ENCODE data around the gene NAA35. TPM values are rescaled to one million over a fixed set of nuclear protein-coding genes. Genes with fewer than 3 reads are reported as not detected.

NAA35 gene
- polyA plus RNA-seq (2013, experiment 1 of 4), result 31.0 TPM
- polyA plus RNA-seq (2013, experiment 2 of 4), result 35.9 TPM
- polyA plus RNA-seq (2013, experiment 3 of 4), result 27.2 TPM
- 26.3 TPM for polyA plus RNA-seq (2013, experiment 4 of 4)

DNA sequence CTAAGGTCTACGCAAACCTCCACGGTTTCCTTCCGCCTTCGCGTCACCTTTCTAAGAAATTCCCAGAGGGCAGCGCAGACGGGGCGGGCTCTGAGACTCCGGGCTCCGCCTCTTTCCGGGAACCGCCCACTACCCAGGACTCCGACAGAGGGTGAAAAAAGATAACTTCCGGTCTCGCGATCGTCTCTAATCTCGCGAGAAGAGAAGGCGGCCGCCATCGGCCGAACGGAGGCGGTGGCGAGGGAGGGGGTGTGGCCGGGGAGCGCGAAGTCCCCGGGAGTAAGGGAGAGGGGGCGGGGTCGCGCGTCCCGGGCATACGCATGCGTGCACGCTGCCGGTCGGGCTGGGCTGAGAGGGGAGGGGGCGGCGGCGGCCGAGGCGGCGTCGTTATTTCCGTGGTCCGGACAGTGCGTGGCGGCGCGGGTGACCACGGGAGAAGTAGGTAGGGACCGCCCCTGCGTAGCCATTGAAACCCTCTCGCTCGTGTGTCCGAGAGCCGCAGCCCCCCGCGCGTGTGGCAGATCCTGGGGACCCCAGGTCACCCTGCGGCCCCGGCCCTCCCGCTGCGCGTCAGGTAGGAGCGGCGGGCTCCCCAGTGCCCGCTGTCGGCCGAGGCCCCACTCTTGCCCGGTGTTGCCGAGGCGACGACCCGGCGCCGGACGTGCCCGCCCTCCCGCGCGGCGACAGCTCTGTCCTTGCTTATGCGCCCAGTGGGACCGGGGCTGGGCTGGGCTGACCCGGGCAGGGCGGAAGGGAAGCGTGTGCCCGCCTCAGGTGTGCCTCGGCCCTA, at the start of gene NAA35:
Gene NAA35 (plus strand): TSS at position 315 of the 790 bp plus-strand sequence. CDS start 1,014 bp downstream, outside the sequence.
- WGBS, 2 experiments, result 0% methylated on average over 93 of the region's 93 CpGs
- H3K27ac ChIP-seq (ENCODE audit: insufficient read depth, low read depth, low read length, poor library complexity, severe bottlenecking), result peak within 1 kb of the TSS; percentile 82
- peaks cover 12% of the 10 kb centered on the region for H3K36me3 ChIP-seq (ENCODE audit: control insufficient read depth, insufficient read depth, low read length)
- H3K27me3 ChIP-seq (ENCODE audit: control insufficient read depth, insufficient read depth, low read length, poor library complexity, severe bottlenecking), result no peaks in the 10 kb centered on the region
- H3K4me1 ChIP-seq (ENCODE audit: control insufficient read depth, insufficient read depth, low read length), result peaks cover 3% of the 10 kb centered on the region
- H3K4me3 ChIP-seq (ENCODE audit: insufficient read depth, low read depth, low read length), result peak within 1 kb of the TSS; percentile 96
- no peaks in the 10 kb centered on the region for H3K9me3 ChIP-seq (ENCODE audit: control insufficient read depth, low read length)

DNA sequence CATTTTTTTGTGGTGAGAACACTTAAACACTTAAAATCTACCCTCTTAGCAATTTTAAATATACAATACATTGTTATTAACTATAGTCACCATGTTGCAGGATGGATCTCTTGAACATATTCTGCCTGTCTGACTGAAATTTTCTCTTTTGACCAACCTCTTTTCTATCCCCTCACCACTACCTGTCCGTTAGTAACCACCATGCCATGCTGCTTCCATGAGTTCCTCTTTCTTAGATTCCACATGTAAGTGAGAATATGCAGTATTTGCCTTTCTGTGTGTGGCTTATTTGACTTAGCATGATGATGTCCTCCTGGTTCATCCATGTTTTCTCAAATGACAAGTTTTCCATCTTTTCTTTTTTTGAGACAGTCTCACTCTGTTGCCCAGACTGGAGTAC, 48.5 kb upstream of the NAA35 start:
- Histone ChIP-seq H3K4me1 (ENCODE audit: control insufficient read depth, insufficient read depth, low read length) (no peaks in the 10 kb centered on the region), H3K27ac (ENCODE audit: insufficient read depth, low read depth, low read length, poor library complexity, severe bottlenecking) (no peak overlapping the region), H3K36me3 (ENCODE audit: control insufficient read depth, insufficient read depth, low read length) (no peaks in the 10 kb centered on the region), H3K4me3 (ENCODE audit: insufficient read depth, low read depth, low read length) (no peak overlapping the region), H3K27me3 (ENCODE audit: control insufficient read depth, insufficient read depth, low read length, poor library complexity, severe bottlenecking) (no peaks in the 10 kb centered on the region), H3K9me3 (ENCODE audit: control insufficient read depth, low read length) (no peaks in the 10 kb centered on the region)
- 80 to 88% methylated on average over 1 of the region's 1 CpG for WGBS, 2 experiments

DNA sequence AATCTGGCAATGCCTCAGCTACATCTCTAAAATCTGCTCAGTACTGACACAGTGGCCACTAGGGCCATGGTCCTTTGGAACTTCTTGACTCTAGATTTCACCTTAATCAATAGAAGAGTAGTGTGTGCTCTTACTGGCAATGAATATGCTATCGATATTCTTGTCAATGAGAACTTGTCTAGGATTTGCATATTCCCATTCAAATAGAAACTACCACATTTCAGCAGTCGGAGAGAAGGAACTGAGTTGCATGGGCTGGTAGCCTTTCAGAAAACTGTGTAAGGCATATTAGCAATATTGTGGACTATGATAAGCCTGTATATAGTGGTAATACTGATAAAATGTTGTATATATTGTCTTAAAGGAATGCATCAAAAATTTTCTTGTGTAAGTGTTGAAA, 45.3 kb upstream of the NAA35 start:
- 90 to 100% methylated on average over 1 to 2 of the region's 2 CpGs for WGBS, 2 experiments
- Histone ChIP-seq H3K27me3 (ENCODE audit: control insufficient read depth, insufficient read depth, low read length, poor library complexity, severe bottlenecking) (no peaks in the 10 kb centered on the region), H3K27ac (ENCODE audit: insufficient read depth, low read depth, low read length, poor library complexity, severe bottlenecking) (no peak overlapping the region), H3K4me1 (ENCODE audit: control insufficient read depth, insufficient read depth, low read length) (no peaks in the 10 kb centered on the region), H3K36me3 (ENCODE audit: control insufficient read depth, insufficient read depth, low read length) (no peaks in the 10 kb centered on the region), H3K9me3 (ENCODE audit: control insufficient read depth, low read length) (no peaks in the 10 kb centered on the region), H3K4me3 (ENCODE audit: insufficient read depth, low read depth, low read length) (no peak overlapping the region)

DNA sequence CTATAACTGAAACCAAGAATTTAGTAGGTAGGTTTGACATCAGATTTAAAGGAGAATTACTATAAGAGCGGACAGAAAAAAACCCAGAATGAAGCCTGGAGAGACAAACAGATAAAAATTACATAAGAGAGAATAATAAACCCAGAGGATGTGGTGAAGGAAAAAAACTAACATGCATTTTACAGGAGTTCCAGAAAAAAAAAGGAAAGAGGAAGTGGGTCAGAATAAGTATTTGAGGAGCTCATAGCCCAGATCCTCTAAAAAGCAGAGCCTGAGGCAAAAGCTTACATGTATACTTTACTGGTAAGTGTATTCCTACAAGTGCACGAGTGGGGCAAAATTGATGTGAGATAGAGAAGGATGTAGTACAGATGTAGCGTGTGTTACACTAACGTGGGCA, 43.1 kb upstream of the NAA35 start:
- Histone ChIP-seq H3K9me3 (ENCODE audit: control insufficient read depth, low read length) (no peaks in the 10 kb centered on the region), H3K4me1 (ENCODE audit: control insufficient read depth, insufficient read depth, low read length) (no peaks in the 10 kb centered on the region), H3K4me3 (ENCODE audit: insufficient read depth, low read depth, low read length) (no peak overlapping the region), H3K27ac (ENCODE audit: insufficient read depth, low read depth, low read length, poor library complexity, severe bottlenecking) (no peak overlapping the region), H3K36me3 (ENCODE audit: control insufficient read depth, insufficient read depth, low read length) (no peaks in the 10 kb centered on the region), H3K27me3 (ENCODE audit: control insufficient read depth, insufficient read depth, low read length, poor library complexity, severe bottlenecking) (no peaks in the 10 kb centered on the region)
- WGBS, 2 experiments, result 97 to 98% methylated on average over 3 to 4 of the region's 4 CpGs

DNA sequence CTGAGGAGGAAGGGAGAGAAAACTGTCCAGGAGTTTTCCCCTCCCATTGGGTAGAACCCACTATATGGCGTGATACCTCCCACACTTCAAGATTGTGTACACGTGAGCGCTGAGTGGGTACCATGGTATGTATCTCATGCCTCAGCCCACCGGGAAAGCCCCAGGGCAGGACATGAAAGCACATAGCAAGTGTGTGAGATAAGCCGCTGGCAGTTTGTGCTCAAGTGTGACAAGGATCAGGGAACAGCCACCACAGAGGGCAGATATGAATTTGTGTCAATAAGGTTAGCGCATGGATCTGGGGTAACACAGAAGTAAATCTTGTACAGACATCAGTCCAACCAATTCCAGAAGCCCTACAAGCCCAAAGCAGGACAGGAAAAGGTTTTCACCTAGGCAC, 42.6 kb upstream of the NAA35 start:
- H3K9me3 ChIP-seq (ENCODE audit: control insufficient read depth, low read length), result no peaks in the 10 kb centered on the region
- WGBS, 2 experiments, result 96 to 97% methylated on average over 6 of the region's 6 CpGs

DNA sequence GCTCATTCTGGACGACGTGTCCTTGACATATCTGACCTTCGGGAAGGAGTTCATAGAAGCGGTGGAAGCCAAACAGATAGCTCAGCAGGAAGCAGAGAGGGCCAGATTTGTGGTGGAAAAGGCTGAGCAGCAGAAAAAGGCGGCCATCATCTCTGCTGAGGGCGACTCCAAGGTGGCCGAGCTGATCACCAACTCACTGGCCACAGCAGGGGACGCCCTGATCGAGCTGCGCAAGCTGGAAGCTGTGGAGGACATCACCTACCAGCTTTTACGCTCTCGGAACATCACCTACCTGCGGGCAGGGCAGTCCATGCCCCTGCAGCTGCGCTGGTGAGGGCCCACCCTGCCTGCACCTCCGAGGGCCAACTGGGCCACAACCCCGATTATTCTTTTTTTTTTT, 41.6 kb upstream of the NAA35 start:
- no peak overlapping the region for H3K27ac ChIP-seq (ENCODE audit: insufficient read depth, low read depth, low read length, poor library complexity, severe bottlenecking)

More for the DNA sequence above, 42.6 kb upstream of the NAA35 start:
- Histone ChIP-seq H3K4me1 (ENCODE audit: control insufficient read depth, insufficient read depth, low read length) (no peaks in the 10 kb centered on the region), H3K27me3 (ENCODE audit: control insufficient read depth, insufficient read depth, low read length, poor library complexity, severe bottlenecking) (no peaks in the 10 kb centered on the region), H3K27ac (ENCODE audit: insufficient read depth, low read depth, low read length, poor library complexity, severe bottlenecking) (no peak overlapping the region), H3K4me3 (ENCODE audit: insufficient read depth, low read depth, low read length) (no peak overlapping the region), H3K36me3 (ENCODE audit: control insufficient read depth, insufficient read depth, low read length) (no peaks in the 10 kb centered on the region)

DNA sequence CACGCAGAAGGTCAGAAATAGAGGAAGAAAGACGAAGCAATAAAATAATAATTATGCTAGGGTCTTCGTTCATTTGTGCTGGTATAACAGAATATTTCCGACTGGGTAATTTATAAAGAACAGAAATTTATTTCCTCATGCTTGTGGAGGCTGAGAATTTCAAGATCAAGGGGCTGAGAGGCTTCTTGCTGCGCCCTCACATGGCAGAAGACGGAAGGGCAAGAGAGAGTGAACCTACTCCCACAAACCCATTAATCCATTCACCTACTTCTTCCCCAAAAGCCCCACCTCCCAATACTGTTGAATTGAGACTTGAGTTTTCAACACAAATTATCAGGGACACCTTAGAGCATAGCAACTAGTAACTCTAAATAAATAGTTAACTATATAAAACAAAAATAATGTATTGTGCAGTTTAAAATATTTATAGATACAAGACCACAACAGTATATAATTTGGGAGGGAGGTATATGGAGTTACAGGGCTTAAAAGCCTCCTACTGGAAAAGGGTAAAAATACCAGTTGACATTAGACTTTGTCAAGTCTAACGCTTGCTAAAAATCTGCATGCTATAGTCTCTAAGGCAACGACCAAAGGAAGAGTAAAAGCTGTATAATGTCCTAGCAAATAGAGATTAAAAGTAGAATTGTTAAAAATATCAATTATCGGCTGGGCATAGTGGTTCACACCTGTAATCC, 40.3 kb upstream of the NAA35 start:
- Histone ChIP-seq H3K27ac (ENCODE audit: insufficient read depth, low read depth, low read length, poor library complexity, severe bottlenecking) (no peak overlapping the region), H3K27me3 (ENCODE audit: control insufficient read depth, insufficient read depth, low read length, poor library complexity, severe bottlenecking) (no peaks in the 10 kb centered on the region), H3K36me3 (ENCODE audit: control insufficient read depth, insufficient read depth, low read length) (no peaks in the 10 kb centered on the region), H3K4me3 (ENCODE audit: insufficient read depth, low read depth, low read length) (no peak overlapping the region), H3K4me1 (ENCODE audit: control insufficient read depth, insufficient read depth, low read length) (no peaks in the 10 kb centered on the region), H3K9me3 (ENCODE audit: control insufficient read depth, low read length) (no peaks in the 10 kb centered on the region)
- WGBS, 2 experiments, result 45 to 47% methylated on average over 9 of the region's 9 CpGs

More for the DNA sequence above, 41.6 kb upstream of the NAA35 start:
- H3K27me3 ChIP-seq (ENCODE audit: control insufficient read depth, insufficient read depth, low read length, poor library complexity, severe bottlenecking), result no peaks in the 10 kb centered on the region
- WGBS, 2 experiments, result 96 to 97% methylated on average over 16 of the region's 16 CpGs
- H3K4me1 ChIP-seq (ENCODE audit: control insufficient read depth, insufficient read depth, low read length), result no peaks in the 10 kb centered on the region
- H3K4me3 ChIP-seq (ENCODE audit: insufficient read depth, low read depth, low read length), result no peak overlapping the region
- no peaks in the 10 kb centered on the region for H3K9me3 ChIP-seq (ENCODE audit: control insufficient read depth, low read length)
- no peaks in the 10 kb centered on the region for H3K36me3 ChIP-seq (ENCODE audit: control insufficient read depth, insufficient read depth, low read length)

DNA sequence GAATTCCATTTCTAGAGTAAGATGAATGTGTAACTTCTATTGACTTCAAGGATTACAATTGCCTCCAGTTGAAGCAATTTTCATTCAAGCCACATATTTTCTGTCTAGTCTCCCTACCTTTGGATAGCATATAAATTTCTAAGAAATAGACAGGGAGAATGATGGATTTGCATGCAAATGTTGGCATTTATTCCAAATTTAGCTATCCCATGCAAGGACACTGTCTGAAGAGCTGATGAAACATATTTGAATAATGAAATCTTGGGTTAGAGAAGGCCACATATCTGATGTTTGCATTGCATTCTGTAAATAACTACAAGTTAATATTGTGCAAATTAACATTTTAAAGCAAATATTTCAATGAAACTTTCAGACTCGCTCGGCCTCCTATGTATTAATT, 36.0 kb upstream of the NAA35 start:
- H3K4me3 ChIP-seq (ENCODE audit: insufficient read depth, low read depth, low read length), result no peak overlapping the region
- no peaks in the 10 kb centered on the region for H3K4me1 ChIP-seq (ENCODE audit: control insufficient read depth, insufficient read depth, low read length)
- WGBS, 2 experiments, result 85% methylated on average over 2 of the region's 2 CpGs; no CpG with 5 or more reads in 1 of the 2 experiments
- H3K27me3 ChIP-seq (ENCODE audit: control insufficient read depth, insufficient read depth, low read length, poor library complexity, severe bottlenecking), result no peaks in the 10 kb centered on the region
- no peaks in the 10 kb centered on the region for H3K36me3 ChIP-seq (ENCODE audit: control insufficient read depth, insufficient read depth, low read length)
- no peak overlapping the region for H3K27ac ChIP-seq (ENCODE audit: insufficient read depth, low read depth, low read length, poor library complexity, severe bottlenecking)
- H3K9me3 ChIP-seq (ENCODE audit: control insufficient read depth, low read length), result no peaks in the 10 kb centered on the region

DNA sequence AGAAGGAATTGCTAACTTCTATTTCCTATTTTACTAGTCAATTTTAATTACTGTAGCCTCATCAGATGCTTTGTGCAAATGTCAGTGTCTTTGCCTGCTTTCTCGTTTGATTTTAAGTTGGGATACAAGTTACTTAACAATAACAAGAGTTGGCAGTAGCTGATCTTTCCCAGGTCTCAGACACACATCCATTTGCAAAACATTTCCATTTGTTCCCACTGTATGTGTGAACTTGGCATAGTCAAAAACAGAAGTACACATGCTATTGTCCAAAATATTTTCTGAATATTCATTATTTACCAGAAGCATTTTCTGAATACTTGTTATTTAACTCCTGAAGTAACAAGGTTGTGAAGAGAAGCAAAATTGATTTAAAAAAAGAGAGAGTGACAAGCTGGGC, 35.0 kb upstream of the NAA35 start:
- H3K36me3 ChIP-seq (ENCODE audit: control insufficient read depth, insufficient read depth, low read length), result no peaks in the 10 kb centered on the region
- 88 to 92% methylated on average over 1 of the region's 1 CpG for WGBS, 2 experiments
- no peaks in the 10 kb centered on the region for H3K27me3 ChIP-seq (ENCODE audit: control insufficient read depth, insufficient read depth, low read length, poor library complexity, severe bottlenecking)
- H3K27ac ChIP-seq (ENCODE audit: insufficient read depth, low read depth, low read length, poor library complexity, severe bottlenecking), result no peak overlapping the region
- no peak overlapping the region for H3K4me3 ChIP-seq (ENCODE audit: insufficient read depth, low read depth, low read length)
- H3K9me3 ChIP-seq (ENCODE audit: control insufficient read depth, low read length), result no peaks in the 10 kb centered on the region
- no peaks in the 10 kb centered on the region for H3K4me1 ChIP-seq (ENCODE audit: control insufficient read depth, insufficient read depth, low read length)

DNA sequence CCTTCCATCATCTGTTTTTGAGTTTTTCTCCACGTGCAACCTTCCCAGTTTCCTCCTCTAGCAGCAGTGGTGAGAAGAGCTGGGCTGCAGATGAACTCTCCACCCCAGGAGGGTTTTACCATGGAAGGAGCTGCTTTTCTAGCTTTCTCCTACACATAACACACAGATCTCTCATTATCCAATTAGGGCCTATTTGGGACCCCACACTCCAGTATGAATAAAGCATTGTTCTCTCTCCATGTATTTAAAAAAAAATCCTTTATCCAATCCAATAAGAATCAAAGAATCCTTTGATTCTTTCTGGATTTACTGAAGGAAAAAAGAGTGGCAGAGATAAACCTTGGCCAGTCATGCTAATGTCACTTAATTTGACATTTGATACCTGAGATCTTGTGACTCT, 31.6 kb upstream of the NAA35 start:
- Histone ChIP-seq H3K4me3 (ENCODE audit: insufficient read depth, low read depth, low read length) (no peak overlapping the region), H3K9me3 (ENCODE audit: control insufficient read depth, low read length) (no peaks in the 10 kb centered on the region), H3K27ac (ENCODE audit: insufficient read depth, low read depth, low read length, poor library complexity, severe bottlenecking) (no peak overlapping the region), H3K27me3 (ENCODE audit: control insufficient read depth, insufficient read depth, low read length, poor library complexity, severe bottlenecking) (no peaks in the 10 kb centered on the region), H3K36me3 (ENCODE audit: control insufficient read depth, insufficient read depth, low read length) (no peaks in the 10 kb centered on the region), H3K4me1 (ENCODE audit: control insufficient read depth, insufficient read depth, low read length) (no peaks in the 10 kb centered on the region)
- 88 to 92% methylated on average over 1 of the region's 1 CpG for WGBS, 2 experiments
